Testis (tissue), 2 donors: ENCODE data around the gene SH3RF2.

Experiments used
- POLR2A ChIP-seq: fragments of 450-650 bp; IDR thresholded peaks from one replicate; pipeline ENCODE4 v1.6.1; 2017; ENCODE audit warnings: antibody characterized with exemption, mild to moderate bottlenecking, moderate library complexity
- TF ChIP-seq, protein P1 (sequence below), 3 experiments: fragments of 450-650 bp in 2 of 3; fragments of 200-600 bp in 1 of 3; sonication (generic) in 1 of 3; IDR thresholded peaks; one replicate each; pipeline ENCODE4 v1.5.1; 2016 to 2019; ENCODE audit warnings: antibody characterized with exemption in 3 of 3, mild to moderate bottlenecking in 2 of 3, moderate library complexity in 1 of 3

DNA sequence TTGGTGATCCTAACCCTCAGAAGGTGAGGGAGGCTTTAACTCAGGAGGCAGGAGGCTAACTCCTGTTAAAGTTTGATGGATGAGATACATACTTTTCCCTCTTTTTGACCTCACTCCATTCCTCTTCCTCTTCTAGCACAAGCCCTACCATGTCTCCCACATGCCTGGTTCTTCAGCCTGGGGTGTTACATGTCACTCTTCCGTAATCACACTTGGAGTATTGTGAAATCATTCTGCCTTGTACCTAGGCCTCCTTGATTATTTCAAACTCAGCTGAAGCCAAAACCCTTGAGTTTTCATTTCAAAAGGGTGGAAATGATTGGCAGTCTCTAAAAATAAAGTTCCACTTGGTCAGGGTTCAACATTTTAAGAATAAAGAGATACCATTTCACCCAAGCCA is 167.2 kb downstream of the SH3RF2 start:
- no peak for TF ChIP-seq POLR2A
- TF ChIP-seq, protein P1, sequence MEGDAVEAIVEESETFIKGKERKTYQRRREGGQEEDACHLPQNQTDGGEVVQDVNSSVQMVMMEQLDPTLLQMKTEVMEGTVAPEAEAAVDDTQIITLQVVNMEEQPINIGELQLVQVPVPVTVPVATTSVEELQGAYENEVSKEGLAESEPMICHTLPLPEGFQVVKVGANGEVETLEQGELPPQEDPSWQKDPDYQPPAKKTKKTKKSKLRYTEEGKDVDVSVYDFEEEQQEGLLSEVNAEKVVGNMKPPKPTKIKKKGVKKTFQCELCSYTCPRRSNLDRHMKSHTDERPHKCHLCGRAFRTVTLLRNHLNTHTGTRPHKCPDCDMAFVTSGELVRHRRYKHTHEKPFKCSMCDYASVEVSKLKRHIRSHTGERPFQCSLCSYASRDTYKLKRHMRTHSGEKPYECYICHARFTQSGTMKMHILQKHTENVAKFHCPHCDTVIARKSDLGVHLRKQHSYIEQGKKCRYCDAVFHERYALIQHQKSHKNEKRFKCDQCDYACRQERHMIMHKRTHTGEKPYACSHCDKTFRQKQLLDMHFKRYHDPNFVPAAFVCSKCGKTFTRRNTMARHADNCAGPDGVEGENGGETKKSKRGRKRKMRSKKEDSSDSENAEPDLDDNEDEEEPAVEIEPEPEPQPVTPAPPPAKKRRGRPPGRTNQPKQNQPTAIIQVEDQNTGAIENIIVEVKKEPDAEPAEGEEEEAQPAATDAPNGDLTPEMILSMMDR (IDR thresholded peaks at IDR 0.05), result no peak
